ENCODE results near the gene PDE6A. TPM values are rescaled to one million over a fixed set of nuclear protein-coding genes. Genes with fewer than 3 reads are reported as not detected.
A peak's percentile ranks its signal among the peaks of the same experiment; 100 is the strongest.

PDE6A gene
- total and polyA plus RNA-seq, 2 of the 13 experiments (the other 11 are each of a cell fraction or from before 2014, with no cell fraction given), result 0.01 TPM; not detected in 1

DNA sequence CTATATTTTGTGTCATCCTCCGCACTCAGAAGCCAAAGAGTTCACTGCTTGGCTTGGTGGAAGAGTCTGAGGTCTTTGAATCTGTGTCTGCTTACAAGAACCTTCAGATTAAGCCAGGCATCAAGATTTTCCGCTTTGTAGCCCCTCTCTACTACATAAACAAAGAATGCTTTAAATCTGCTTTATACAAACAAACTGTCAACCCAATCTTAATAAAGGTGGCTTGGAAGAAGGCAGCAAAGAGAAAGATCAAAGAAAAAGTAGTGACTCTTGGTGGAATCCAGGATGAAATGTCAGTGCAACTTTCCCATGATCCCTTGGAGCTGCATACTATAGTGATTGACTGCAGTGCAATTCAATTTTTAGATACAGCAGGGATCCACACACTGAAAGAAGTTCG, 36.6 kb upstream of the PDE6A start (continued):
- no peak for TF ChIP-seq IKZF4 (CRISPR knock-in tag; IDR thresholded peaks at IDR 0.05; ENCODE audit: borderline replicate concordance, low read depth, not compliant biosample characterization)
- TF ChIP-seq CCDC6 (CRISPR knock-in tag; IDR thresholded peaks at IDR 0.05), result no peak
- TF ChIP-seq ZFP62 (CRISPR knock-in tag; IDR thresholded peaks at IDR 0.05), result no peak
- TF ChIP-seq, protein P1, sequence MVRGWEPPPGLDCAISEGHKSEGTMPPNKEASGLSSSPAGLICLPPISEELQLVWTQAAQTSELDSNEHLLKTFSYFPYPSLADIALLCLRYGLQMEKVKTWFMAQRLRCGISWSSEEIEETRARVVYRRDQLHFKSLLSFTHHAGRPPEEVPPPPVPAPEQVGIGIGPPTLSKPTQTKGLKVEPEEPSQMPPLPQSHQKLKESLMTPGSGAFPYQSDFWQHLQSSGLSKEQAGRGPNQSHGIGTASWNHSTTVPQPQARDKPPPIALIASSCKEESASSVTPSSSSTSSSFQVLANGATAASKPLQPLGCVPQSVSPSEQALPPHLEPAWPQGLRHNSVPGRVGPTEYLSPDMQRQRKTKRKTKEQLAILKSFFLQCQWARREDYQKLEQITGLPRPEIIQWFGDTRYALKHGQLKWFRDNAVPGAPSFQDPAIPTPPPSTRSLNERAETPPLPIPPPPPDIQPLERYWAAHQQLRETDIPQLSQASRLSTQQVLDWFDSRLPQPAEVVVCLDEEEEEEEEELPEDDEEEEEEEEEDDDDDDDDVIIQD (CRISPR knock-in tag; IDR thresholded peaks at IDR 0.05; ENCODE audit: low read depth), result no peak

- Histone ChIP-seq H3K9me3 (ENCODE audit: low read length) (no peaks in the 10 kb centered on the region), H3K4me1 (ENCODE audit: insufficient read depth, low read length) (peaks cover 67% of the 10 kb centered on the region), H3K79me2 (ENCODE audit: insufficient read depth, low read length) (no peaks in the 10 kb centered on the region), H3K4me3 (replicated peaks in 1 of 3; ENCODE audit: insufficient read depth in 1 of 3, low read depth in 2 of 3, low read length in 3 of 3) (no peak overlapping the region), H3K9ac (ENCODE audit: insufficient read depth, low read depth, low read length) (no peak overlapping the region), H3K36me3 (replicated peaks in 1 of 2; ENCODE audit: control insufficient read depth in 1 of 2, insufficient read depth in 2 of 2, low read length in 2 of 2) (no peaks in the 10 kb centered on the region), H3K27ac (ENCODE audit: extremely low read length, insufficient read depth, low read length) (no peak overlapping the region), H3K4me2 (ENCODE audit: low read depth, low read length) (peak overlapping the region; percentile 41; the same call in 1 of the 2 replicates), H4K20me1 (ENCODE audit: insufficient read depth, low read length) (no peaks in the 10 kb centered on the region), H2AFZ (ENCODE audit: low read length) (no peak overlapping the region), H3K27me3 (ENCODE audit: control insufficient read depth in 1 of 2, insufficient read depth in 2 of 2, low read length in 2 of 2) (no peaks in the 10 kb centered on the region)
- in situ Hi-C loops (cut with HindIII; ENCODE audit: extremely low pct_ligation_motif_present, low pct_unique_long_range_greater_than_20kb) (loop anchor here (25.0 kb wide), 1 partner anchor 343 kb away; no protein-coding TSS in a partner anchor), intact Hi-C loops (cut with micrococcal nuclease; ENCODE audit: unreplicated experiment) (no loop called here)
- no TSS peak for BruUV-seq (replicated peaks)
- ATAC-seq (no peak), FAIRE-seq (peak; percentile 28), DNase-seq (ENCODE audit: low spot score) (no peak)
- ChIA-PET POLR2A (interaction anchor here (1.1 kb wide), 1 partner anchor 18 kb away, joined by 3 read pairs; no protein-coding TSS in a partner anchor), CTCF (ENCODE audit: low intra/inter-chr PET ratio, low total read pairs) (no interaction called here)
- 4% methylated on average over 1 of the region's 1 CpG for WGBS (ENCODE audit: low lambda C conversion rate)
- TF ChIP-seq ZNF703 (CRISPR knock-in tag; IDR thresholded peaks at IDR 0.05; ENCODE audit: borderline replicate concordance) (no peak), ARID5B (CRISPR knock-in tag; IDR thresholded peaks at IDR 0.05) (0 out of 2 replicates have a peak, but pooled peaks have one; percentile 21), ZNF782 (CRISPR knock-in tag; IDR thresholded peaks at IDR 0.05; ENCODE audit: borderline replicate concordance) (no peak), PAXIP1 (CRISPR knock-in tag; conservative IDR thresholded peaks at IDR 0.05) (0 out of 2 replicates have a peak, but pooled peaks have one; percentile 38), EP300 (IDR thresholded peaks at IDR 0.05; ENCODE audit: low read depth in 2 of 2, low read length in 2 of 2) (0 out of 4 replicates have a peak, but pooled peaks of 1 of the 2 experiments have one; percentile 5), EP300 (CRISPR knock-in tag; IDR thresholded peaks at IDR 0.05; ENCODE audit: borderline replicate concordance) (no peak)
Observed at GRCh38 chr5:149979896-149980295, 35.3 kb upstream of the PDE6A start.
